Measurements from ENCODE around the gene CLN5.

Gene CLN5

DNA sequence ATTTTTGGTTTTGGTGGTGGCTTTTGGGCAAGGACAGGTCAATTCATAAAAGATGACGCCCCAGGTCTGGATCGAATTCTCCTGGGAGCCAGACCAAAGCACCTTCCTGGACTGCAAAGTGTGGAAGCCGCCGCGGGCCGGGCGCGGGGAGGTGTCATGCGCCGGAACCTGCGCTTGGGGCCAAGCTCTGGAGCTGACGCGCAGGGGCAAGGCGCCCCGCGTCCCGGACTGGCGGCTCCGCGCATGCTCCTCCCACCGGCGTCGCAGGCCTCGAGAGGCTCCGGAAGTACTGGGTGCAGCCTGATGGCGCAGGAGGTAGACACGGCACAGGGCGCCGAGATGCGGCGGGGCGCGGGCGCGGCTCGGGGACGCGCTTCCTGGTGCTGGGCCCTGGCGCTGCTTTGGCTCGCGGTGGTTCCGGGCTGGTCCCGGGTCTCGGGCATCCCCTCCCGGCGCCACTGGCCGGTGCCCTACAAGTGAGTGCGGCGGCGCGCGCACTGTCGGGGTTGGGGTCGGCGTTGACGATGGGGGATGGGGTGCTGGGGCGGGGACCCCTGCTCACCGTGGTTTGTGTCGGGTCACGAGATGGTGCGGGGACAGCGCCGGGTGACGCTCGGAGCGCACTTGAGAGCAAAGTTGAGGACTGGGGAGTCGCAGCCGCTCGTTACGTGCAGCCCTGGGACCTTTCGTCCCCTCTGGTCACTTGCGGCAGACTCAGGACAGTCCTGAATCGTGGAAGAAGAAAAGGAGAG, at the start of gene CLN5:
CLN5 (plus strand) TSS at position 286 of the 752 bp plus-strand sequence; CDS start at position 304, 18 bp downstream.
- TF ChIP-seq, protein P1, sequence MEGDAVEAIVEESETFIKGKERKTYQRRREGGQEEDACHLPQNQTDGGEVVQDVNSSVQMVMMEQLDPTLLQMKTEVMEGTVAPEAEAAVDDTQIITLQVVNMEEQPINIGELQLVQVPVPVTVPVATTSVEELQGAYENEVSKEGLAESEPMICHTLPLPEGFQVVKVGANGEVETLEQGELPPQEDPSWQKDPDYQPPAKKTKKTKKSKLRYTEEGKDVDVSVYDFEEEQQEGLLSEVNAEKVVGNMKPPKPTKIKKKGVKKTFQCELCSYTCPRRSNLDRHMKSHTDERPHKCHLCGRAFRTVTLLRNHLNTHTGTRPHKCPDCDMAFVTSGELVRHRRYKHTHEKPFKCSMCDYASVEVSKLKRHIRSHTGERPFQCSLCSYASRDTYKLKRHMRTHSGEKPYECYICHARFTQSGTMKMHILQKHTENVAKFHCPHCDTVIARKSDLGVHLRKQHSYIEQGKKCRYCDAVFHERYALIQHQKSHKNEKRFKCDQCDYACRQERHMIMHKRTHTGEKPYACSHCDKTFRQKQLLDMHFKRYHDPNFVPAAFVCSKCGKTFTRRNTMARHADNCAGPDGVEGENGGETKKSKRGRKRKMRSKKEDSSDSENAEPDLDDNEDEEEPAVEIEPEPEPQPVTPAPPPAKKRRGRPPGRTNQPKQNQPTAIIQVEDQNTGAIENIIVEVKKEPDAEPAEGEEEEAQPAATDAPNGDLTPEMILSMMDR (IDR thresholded peaks at IDR 0.05; ENCODE audit: low read depth, low read length): no peak
- peak; percentile 80 for DNase-seq (ENCODE audit: extremely low read depth, low read depth)

DNA sequence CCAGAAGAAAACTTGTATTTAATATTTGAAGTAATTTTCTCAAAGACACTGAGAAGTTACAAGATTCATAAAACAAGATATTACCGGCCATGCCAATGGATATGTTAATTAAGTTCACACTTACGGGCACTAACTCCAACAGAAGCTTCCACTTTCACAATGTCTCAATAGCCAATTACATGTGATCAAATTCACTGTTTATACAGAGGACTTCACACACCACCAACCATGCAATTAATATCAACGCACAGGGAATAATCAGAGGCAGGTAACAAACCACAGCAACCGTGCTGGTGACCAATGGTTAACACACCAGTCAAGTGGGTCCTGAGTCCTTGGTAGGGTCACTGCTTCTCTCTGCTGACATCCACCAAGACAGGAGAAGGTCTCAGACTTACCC, 49.5 kb upstream of the CLN5 start:
- no peak for DNase-seq (ENCODE audit: extremely low read depth, low read depth)

DNA sequence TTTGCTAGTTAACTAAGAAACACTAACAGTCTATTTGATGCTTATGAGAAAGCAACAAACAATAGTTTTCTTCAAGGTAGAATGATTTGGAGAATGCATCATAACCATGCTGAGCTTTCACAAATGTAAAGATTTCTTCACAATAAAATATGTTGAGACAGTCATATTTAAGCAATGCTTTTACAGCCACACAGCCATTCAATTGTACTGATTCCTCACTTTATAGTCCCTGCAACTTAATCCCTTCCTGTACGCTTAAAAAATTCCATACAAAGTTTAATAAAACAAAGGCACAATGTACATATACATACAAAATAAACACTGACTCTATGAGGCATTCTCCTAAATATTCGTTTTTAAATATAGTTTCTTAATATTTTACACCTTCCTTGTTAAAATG, 48.2 kb upstream of the CLN5 start:
- TF ChIP-seq, protein P1 (IDR thresholded peaks at IDR 0.05; ENCODE audit: low read depth, low read length): no peak
- no peak for DNase-seq (ENCODE audit: extremely low read depth, low read depth)

More for the DNA sequence above, 49.5 kb upstream of the CLN5 start:
- TF ChIP-seq, protein P1 (IDR thresholded peaks at IDR 0.05; ENCODE audit: low read depth, low read length): no peak

DNA sequence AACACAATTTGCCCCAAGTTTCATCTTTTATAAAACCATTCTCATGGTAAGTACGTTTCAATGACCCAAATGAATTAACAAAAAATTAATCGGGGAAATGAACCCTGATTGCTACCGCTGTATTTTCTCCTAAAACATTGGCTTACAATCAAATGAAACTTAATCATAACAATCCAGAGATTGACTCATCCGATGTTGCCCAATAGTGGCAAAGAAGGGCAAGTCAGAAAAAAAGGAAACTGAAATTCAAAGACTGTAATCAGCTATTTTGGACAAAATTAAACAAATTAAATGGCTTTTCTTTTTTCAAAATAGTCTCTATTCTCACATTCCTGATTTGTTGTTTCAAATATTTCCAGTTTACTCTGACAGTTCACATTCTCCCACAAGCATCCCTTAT, 47.4 kb upstream of the CLN5 start:
- no peak for DNase-seq (ENCODE audit: extremely low read depth, low read depth)
- TF ChIP-seq, protein P1 (IDR thresholded peaks at IDR 0.05; ENCODE audit: low read depth, low read length): no peak

DNA sequence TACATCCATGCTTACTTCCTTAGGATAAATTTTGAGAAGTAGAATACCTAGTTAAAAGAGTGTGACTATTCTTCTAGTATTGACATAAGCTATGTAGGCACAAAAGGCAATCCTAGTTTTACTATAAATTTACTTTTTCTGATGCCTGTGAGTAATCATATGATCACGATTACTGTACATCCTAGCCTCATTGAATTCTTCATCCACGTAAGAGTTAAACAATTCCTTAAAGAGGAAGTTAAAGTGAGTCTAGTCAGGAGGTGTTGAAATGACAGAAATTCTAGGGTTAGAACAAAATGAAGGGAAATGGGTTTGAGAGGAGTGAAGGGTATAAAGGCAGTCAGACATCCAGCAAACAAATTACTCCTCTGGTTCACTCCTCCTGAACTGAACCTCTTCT, 43.7 kb upstream of the CLN5 start, which contains the start of gene ACOD1:
ACOD1 (plus strand) TSS at position 363 of the 400 bp plus-strand sequence. CDS start 48 bp downstream, outside the sequence.
- TF ChIP-seq, protein P1 (IDR thresholded peaks at IDR 0.05; ENCODE audit: low read depth, low read length): no peak
- DNase-seq (ENCODE audit: extremely low read depth, low read depth): no peak

DNA sequence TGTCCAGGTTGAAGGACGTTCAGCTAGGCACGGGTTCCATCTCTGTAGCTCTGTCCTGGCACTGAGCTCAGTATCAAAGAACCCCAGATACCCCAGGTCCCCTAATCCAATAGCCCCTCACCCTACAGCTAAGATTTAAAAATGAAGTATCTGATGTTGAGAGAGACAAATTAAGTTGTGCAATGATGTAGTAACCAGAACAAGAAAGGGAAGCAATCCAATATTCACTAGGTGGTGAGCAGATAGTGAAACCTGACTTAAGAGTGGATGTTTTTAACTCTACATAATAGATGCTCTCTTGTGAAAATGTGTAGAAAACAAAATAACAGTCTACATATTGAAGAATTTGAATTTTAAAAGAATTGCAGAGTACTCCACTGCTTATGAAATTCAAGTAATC, 41.8 kb upstream of the CLN5 start:
- TF ChIP-seq, protein P1 (IDR thresholded peaks at IDR 0.05; ENCODE audit: low read depth, low read length): no peak
- no peak for DNase-seq (ENCODE audit: extremely low read depth, low read depth)

DNA sequence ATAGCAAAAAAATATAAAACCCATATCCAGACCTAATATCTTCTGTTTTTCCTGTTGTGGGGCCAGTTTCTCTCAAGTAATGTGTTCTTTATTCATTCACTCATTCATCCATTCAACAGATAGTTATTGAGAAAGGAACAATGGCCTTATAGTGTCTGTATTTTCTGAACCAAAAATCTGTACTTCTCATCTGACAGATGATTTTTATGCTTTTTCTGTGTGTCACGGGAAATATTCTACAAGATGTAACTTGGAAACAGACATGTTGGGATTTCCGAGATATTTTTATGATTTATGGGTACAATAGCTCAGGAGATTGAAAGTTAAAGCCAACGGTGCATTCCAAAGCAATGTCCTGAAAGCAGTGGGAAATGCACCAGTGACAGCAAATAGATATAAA, 37.9 kb upstream of the CLN5 start:
- no peak for DNase-seq (ENCODE audit: extremely low read depth, low read depth)
- TF ChIP-seq, protein P1 (IDR thresholded peaks at IDR 0.05; ENCODE audit: low read depth, low read length): no peak

All from AG09319 (cell line).